ENCODE data around the gene CCDC106.

Gene CCDC106

DNA sequence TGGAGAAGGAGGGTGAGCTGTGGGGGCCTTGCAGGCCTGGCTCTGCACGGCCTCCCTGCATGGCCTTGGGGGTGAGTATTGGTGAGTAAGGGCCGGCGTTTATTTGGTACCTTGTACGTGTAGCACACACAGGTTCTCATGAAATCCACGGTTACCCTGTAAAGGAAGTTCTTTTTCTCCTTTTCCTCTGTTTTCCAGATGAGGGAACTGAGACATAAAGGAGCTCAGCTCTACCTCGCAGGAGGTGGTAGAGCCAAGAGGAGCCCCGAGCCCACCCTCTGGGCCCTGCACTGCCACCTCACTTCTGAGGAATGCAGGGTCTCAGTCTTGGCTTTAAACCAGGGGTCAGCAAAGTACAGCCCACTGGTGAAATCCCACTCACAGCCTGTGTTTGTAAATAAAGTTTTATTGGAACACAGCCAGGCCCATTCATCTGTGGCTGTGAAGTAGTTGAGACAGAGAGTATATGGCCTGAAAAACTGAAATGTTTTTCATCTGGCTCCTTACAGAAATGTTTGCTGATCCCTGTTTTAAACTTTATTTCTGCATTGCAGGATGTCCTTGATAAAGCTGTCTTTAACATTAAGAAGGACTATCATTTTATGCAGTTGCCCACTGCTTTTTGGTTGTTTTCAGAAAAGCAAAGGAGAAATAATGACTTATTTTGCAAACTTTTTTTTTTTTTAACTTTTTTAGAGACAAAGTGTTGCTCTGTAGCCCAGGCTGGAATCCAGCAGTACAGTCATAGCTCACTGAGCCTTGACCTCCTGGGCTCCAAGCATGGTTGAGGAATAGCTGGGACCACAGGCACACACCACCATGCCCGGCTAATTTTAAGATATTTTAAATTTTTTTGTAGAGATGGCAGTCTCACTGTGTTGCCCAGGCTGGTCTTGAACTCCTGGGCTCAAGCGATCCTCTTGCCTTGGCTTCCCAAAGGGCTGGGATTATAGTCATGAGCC is 33.4 kb downstream of the CCDC106 start:
- TF ChIP-seq, protein P1, sequence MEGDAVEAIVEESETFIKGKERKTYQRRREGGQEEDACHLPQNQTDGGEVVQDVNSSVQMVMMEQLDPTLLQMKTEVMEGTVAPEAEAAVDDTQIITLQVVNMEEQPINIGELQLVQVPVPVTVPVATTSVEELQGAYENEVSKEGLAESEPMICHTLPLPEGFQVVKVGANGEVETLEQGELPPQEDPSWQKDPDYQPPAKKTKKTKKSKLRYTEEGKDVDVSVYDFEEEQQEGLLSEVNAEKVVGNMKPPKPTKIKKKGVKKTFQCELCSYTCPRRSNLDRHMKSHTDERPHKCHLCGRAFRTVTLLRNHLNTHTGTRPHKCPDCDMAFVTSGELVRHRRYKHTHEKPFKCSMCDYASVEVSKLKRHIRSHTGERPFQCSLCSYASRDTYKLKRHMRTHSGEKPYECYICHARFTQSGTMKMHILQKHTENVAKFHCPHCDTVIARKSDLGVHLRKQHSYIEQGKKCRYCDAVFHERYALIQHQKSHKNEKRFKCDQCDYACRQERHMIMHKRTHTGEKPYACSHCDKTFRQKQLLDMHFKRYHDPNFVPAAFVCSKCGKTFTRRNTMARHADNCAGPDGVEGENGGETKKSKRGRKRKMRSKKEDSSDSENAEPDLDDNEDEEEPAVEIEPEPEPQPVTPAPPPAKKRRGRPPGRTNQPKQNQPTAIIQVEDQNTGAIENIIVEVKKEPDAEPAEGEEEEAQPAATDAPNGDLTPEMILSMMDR (conservative IDR thresholded peaks at IDR 0.05; ENCODE audit: low read length), result no peak
- no peak for TF ChIP-seq EZH2phosphoT487 (IDR thresholded peaks at IDR 0.05; ENCODE audit: borderline replicate concordance)

DNA sequence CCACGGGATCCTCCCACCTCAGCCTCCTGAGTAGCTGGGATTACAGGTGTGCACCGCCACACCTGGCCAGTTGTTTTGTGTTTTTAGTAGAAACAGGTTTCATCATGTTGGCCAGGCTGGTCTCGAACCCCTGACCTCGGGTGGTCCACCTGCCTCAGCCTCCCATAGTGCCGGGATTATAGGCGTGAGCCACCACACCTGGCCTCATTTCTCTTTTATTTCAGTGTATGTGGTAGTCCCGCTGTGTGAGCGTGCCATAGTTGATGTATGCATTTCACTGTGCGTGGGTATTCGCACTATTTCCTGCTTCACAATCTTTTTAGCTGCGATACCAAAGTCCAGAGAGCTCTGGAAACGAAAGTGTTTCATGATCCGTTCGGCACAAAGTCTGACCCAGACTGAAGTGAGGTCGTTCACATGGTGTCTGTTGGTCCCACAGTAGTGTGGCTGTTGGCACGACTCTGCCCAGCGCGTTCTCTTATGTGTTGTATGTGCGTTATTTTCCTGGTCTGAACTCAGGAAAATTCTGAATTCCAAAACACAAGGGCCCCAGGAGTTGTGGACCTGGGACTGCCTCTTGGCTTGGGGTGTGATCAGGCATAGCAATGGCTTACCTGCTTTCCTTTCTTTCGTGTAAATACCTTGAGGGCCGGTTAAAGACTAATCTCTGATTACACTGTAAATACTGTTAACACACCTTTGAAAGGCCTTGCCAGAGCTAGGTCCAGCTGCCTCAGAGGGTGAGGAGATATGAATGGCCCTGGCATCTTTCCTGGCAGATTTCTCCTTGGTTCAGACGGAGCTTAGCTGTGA is 35.6 kb downstream of the CCDC106 start:
- Histone ChIP-seq H3K9ac (ENCODE audit: low read depth, low read length, poor library complexity, severe bottlenecking) (no peak overlapping the region), H3K4me3 (ENCODE audit: low read length, poor library complexity, severe bottlenecking) (no peak overlapping the region), H2AFZ (ENCODE audit: low read length) (no peak overlapping the region), H3K4me1 (ENCODE audit: insufficient read depth, low read length, poor library complexity, severe bottlenecking) (no peaks in the 10 kb centered on the region), H3K27me3 (ENCODE audit: insufficient read depth, low read length, poor library complexity, severe bottlenecking) (no peaks in the 10 kb centered on the region), H4K20me1 (ENCODE audit: insufficient read depth, low read length, poor library complexity, severe bottlenecking) (peaks cover 15% of the 10 kb centered on the region), H3K79me2 (ENCODE audit: insufficient read depth, low read length) (peaks cover 7% of the 10 kb centered on the region; the same call in 1 of the 2 replicates), H3K36me3 (ENCODE audit: insufficient read depth, low read length) (peaks cover 62% of the 10 kb centered on the region; the same call in 1 of the 2 replicates), H3K4me2 (ENCODE audit: low read depth, low read length, poor library complexity, severe bottlenecking) (no peak overlapping the region), H3K9me2 (replicated peaks; ENCODE audit: low read depth, low read length) (no peaks in the 10 kb centered on the region), H3K9me3 (ENCODE audit: insufficient read depth, low read depth, low read length) (no peaks in the 10 kb centered on the region), H3F3A (ENCODE audit: low read depth) (no peaks in the 10 kb centered on the region)
- no peak for TF ChIP-seq EZH2phosphoT487 (IDR thresholded peaks at IDR 0.05; ENCODE audit: borderline replicate concordance)
- TF ChIP-seq, protein P1 (conservative IDR thresholded peaks at IDR 0.05; ENCODE audit: low read length), result no peak

More for the DNA sequence above, 33.4 kb downstream of the CCDC106 start:
- Histone ChIP-seq H3K36me3 (ENCODE audit: insufficient read depth, low read length) (peaks cover 81% of the 10 kb centered on the region; the same call in 1 of the 2 replicates), H3K4me2 (ENCODE audit: low read depth, low read length, poor library complexity, severe bottlenecking) (no peak overlapping the region), H3K9me2 (replicated peaks; ENCODE audit: low read depth, low read length) (no peaks in the 10 kb centered on the region), H3K4me3 (ENCODE audit: low read length, poor library complexity, severe bottlenecking) (no peak overlapping the region), H3K27me3 (ENCODE audit: insufficient read depth, low read length, poor library complexity, severe bottlenecking) (no peaks in the 10 kb centered on the region), H3K79me2 (ENCODE audit: insufficient read depth, low read length) (peaks cover 29% of the 10 kb centered on the region; the same call in 1 of the 2 replicates), H3F3A (ENCODE audit: low read depth) (no peaks in the 10 kb centered on the region), H4K20me1 (ENCODE audit: insufficient read depth, low read length, poor library complexity, severe bottlenecking) (peaks cover 28% of the 10 kb centered on the region), H3K4me1 (ENCODE audit: insufficient read depth, low read length, poor library complexity, severe bottlenecking) (peaks cover 4% of the 10 kb centered on the region), H3K9me3 (ENCODE audit: insufficient read depth, low read depth, low read length) (no peaks in the 10 kb centered on the region), H2AFZ (ENCODE audit: low read length) (no peak overlapping the region), H3K9ac (ENCODE audit: low read depth, low read length, poor library complexity, severe bottlenecking) (no peak overlapping the region)

DNA sequence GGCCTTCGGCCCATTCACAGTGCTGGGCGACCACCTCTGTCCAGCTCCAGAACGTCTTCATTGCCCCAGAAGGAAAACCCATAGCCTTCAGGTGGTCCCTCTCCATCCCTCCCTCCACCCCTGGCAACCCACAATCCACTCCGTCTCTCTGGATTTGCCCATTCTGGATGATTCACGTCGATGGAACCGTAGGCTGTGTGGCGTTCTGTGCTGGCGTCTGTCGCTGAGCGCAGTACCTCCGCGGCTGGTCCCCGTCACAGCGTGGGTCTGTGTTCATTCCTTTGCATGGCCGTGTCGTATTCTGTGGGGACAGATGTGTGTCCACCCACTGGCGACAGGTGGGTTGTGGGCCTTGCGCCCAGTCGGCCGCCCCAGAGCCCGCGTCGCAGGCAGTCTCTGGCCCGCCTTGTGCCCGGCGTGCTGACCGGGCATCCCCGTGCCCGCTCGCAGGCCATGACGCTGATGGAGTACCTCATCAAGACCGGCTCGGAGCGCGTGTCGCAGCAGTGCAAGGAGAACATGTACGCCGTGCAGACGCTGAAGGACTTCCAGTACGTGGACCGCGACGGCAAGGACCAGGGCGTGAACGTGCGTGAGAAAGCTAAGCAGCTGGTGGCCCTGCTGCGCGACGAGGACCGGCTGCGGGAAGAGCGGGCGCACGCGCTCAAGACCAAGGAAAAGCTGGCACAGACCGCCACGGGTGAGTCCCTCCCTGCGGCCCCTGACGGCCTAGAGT is 37.1 kb downstream of the CCDC106 start:
- H3K4me1 ChIP-seq (ENCODE audit: insufficient read depth, low read length, poor library complexity, severe bottlenecking), result no peaks in the 10 kb centered on the region
- H2AFZ ChIP-seq (ENCODE audit: low read length), result no peak overlapping the region
- H3K4me3 ChIP-seq (ENCODE audit: low read length, poor library complexity, severe bottlenecking), result no peak overlapping the region
- H3K4me2 ChIP-seq (ENCODE audit: low read depth, low read length, poor library complexity, severe bottlenecking), result no peak overlapping the region
- H3K9me3 ChIP-seq (ENCODE audit: insufficient read depth, low read depth, low read length), result no peaks in the 10 kb centered on the region
- TF ChIP-seq, protein P1 (conservative IDR thresholded peaks at IDR 0.05; ENCODE audit: low read length), result no peak
- TF ChIP-seq EZH2phosphoT487 (IDR thresholded peaks at IDR 0.05; ENCODE audit: borderline replicate concordance), result no peak
- no peaks in the 10 kb centered on the region for H3K9me2 ChIP-seq (replicated peaks; ENCODE audit: low read depth, low read length)
- H4K20me1 ChIP-seq (ENCODE audit: insufficient read depth, low read length, poor library complexity, severe bottlenecking), result peaks cover 11% of the 10 kb centered on the region
- no peaks in the 10 kb centered on the region for H3K27me3 ChIP-seq (ENCODE audit: insufficient read depth, low read length, poor library complexity, severe bottlenecking)
- no peaks in the 10 kb centered on the region for H3F3A ChIP-seq (ENCODE audit: low read depth)
- peaks cover 62% of the 10 kb centered on the region; the same call in 1 of the 2 replicates for H3K36me3 ChIP-seq (ENCODE audit: insufficient read depth, low read length)
- no peak overlapping the region for H3K9ac ChIP-seq (ENCODE audit: low read depth, low read length, poor library complexity, severe bottlenecking)
- no peaks in the 10 kb centered on the region; the same call in 1 of the 2 replicates for H3K79me2 ChIP-seq (ENCODE audit: insufficient read depth, low read length)

Measured in Loucy (cell line).